ENCODE results near the gene OPA1. TPM values are rescaled to one million over a fixed set of nuclear protein-coding genes. Genes with fewer than 3 reads are reported as not detected.

The OPA1 gene
- polyA plus RNA-seq, 1 donor: 45.5 TPM

DNA sequence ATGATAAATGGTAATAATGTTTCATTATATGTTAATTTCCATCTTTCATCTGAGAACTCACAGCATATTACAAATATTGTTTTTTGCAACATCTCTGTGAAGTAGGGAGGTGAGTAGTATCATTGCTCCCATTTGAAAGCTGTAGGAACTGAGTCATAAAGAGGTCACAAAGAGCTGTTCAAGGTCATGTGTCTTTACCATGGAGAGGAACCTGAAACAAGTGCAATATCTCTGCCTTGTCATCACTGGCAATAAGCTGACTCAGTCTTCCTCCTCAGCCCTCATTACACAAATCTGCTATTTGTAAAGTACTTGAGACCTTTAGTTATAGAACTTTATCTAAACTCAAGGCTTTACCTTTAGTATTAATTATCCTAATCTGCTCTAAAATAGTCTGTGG, 33.9 kb upstream of the OPA1 start:
- Histone ChIP-seq H3K4me1 (ENCODE audit: control insufficient read depth, insufficient read depth, low read length) (peaks cover 5% of the 10 kb centered on the region), H3K36me3 (ENCODE audit: control insufficient read depth, insufficient read depth, low read length) (no peaks in the 10 kb centered on the region), H3K9me3 (ENCODE audit: control insufficient read depth, low read depth, low read length) (no peaks in the 10 kb centered on the region), H3K27ac (ENCODE audit: low read length) (no peak overlapping the region), H3K4me3 (ENCODE audit: low read length) (no peak overlapping the region), H3K27me3 (ENCODE audit: control insufficient read depth, insufficient read depth, low read length) (no peaks in the 10 kb centered on the region)
- DNase-seq: no peak

DNA sequence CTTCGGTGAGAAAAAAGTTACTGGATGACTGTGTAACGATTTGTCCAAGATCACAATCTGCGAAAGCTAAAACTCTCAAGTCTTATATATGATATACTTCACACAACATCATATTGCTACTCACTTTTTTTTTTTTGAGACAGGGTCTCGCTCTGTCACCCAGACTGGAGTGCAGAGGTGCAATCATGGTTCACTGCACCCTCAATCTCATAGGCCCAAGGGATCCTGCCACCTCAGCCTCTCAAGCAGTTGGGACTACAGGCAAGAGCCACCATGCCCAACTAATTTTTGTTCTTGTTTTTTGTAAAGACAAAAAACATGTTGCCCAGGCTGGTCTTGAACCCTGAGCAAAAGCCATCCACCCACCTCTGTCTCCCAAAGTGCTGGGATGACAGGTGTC, 32.9 kb upstream of the OPA1 start:
- H3K9me3 ChIP-seq (ENCODE audit: control insufficient read depth, low read depth, low read length): no peaks in the 10 kb centered on the region
- H3K4me3 ChIP-seq (ENCODE audit: low read length): no peak overlapping the region
- no peak overlapping the region for H3K27ac ChIP-seq (ENCODE audit: low read length)
- H3K27me3 ChIP-seq (ENCODE audit: control insufficient read depth, insufficient read depth, low read length): no peaks in the 10 kb centered on the region
- no peaks in the 10 kb centered on the region for H3K36me3 ChIP-seq (ENCODE audit: control insufficient read depth, insufficient read depth, low read length)
- DNase-seq: no peak
- WGBS (ENCODE audit: insufficient coverage, low lambda C conversion rate): 100% methylated on average over 1 of the region's 4 CpGs
- peaks cover 5% of the 10 kb centered on the region for H3K4me1 ChIP-seq (ENCODE audit: control insufficient read depth, insufficient read depth, low read length)

DNA sequence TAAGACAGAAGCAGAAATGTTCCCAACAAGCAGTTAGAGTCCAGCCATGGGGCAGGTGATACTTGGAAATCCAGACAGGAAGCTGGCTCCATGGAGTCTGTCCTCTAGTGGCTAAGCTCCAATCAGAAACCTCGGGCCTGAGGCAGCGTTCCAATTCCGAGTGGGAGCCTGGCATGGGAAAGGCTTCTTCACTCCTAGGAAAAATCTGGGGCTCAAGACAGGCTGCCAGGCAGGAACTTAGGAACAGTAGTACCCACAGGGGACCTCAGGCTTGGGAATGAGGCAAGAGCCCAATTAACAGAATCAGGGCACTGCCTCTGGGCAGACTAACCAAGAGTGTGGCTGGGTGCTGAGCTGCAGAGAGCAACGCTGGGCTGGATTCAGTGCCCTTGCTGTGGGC, 32.1 kb upstream of the OPA1 start:
- no CpG with 5 or more reads among the region's 4 CpGs for WGBS (ENCODE audit: insufficient coverage, low lambda C conversion rate)
- no peaks in the 10 kb centered on the region for H3K36me3 ChIP-seq (ENCODE audit: control insufficient read depth, insufficient read depth, low read length)
- no peak for DNase-seq
- H3K4me1 ChIP-seq (ENCODE audit: control insufficient read depth, insufficient read depth, low read length): peaks cover 5% of the 10 kb centered on the region
- no peaks in the 10 kb centered on the region for H3K27me3 ChIP-seq (ENCODE audit: control insufficient read depth, insufficient read depth, low read length)
- no peak overlapping the region for H3K27ac ChIP-seq (ENCODE audit: low read length)
- no peak overlapping the region for H3K4me3 ChIP-seq (ENCODE audit: low read length)
- no peaks in the 10 kb centered on the region for H3K9me3 ChIP-seq (ENCODE audit: control insufficient read depth, low read depth, low read length)

DNA sequence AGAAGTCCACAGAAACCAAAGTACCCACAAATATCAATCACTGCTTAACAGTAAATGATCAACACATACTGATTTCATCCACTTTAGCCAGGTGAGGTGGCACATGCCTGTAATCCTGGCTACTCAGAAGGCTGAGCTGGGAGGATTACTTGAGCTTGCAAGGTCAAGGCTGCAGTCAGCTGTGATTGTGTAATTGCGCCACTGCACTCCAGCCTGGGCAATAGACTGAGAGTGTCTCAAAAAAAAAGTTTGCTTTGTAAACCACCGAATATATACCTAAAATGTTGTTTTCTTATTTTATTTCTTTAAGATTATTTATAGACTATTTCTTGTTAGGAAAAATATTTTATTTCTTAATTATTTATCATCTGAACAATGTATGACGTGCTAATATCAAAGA, 29.6 kb upstream of the OPA1 start:
- 83% methylated on average over 2 of the region's 3 CpGs for WGBS (ENCODE audit: insufficient coverage, low lambda C conversion rate)
- Histone ChIP-seq H3K4me1 (ENCODE audit: control insufficient read depth, insufficient read depth, low read length) (no peaks in the 10 kb centered on the region), H3K27me3 (ENCODE audit: control insufficient read depth, insufficient read depth, low read length) (no peaks in the 10 kb centered on the region), H3K36me3 (ENCODE audit: control insufficient read depth, insufficient read depth, low read length) (no peaks in the 10 kb centered on the region), H3K4me3 (ENCODE audit: low read length) (no peak overlapping the region), H3K9me3 (ENCODE audit: control insufficient read depth, low read depth, low read length) (no peaks in the 10 kb centered on the region), H3K27ac (ENCODE audit: low read length) (peak overlapping the region; percentile 53)
- peak; percentile 64 to 68 for DNase-seq

DNA sequence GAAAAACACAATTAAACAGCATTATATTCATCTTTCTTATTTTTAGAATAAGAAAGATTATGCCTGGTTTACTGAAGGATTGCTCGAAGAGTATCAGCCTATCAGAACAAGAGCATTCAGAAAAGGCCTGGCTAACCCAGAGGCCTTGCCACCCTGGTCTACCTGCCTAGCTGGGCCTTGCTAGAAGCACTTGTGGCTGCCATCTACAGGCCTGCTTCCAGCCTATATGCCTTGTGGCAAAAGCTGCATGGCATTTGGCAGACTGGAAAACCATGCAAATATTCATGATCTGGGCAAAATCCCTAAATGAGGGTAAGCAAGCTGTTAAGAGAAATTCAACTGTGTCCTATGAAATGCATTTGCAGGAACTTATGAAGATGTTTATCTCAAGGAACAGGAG, 29.0 kb upstream of the OPA1 start:
- peak overlapping the region; percentile 53 for H3K27ac ChIP-seq (ENCODE audit: low read length)
- DNase-seq: peak in 1 of 2 donors; percentile 27
- H3K9me3 ChIP-seq (ENCODE audit: control insufficient read depth, low read depth, low read length): no peaks in the 10 kb centered on the region
- H3K4me3 ChIP-seq (ENCODE audit: low read length): no peak overlapping the region
- H3K27me3 ChIP-seq (ENCODE audit: control insufficient read depth, insufficient read depth, low read length): no peaks in the 10 kb centered on the region
- WGBS (ENCODE audit: insufficient coverage, low lambda C conversion rate): no CpG with 5 or more reads among the region's 1 CpG
- H3K4me1 ChIP-seq (ENCODE audit: control insufficient read depth, insufficient read depth, low read length): no peaks in the 10 kb centered on the region
- H3K36me3 ChIP-seq (ENCODE audit: control insufficient read depth, insufficient read depth, low read length): no peaks in the 10 kb centered on the region

DNA sequence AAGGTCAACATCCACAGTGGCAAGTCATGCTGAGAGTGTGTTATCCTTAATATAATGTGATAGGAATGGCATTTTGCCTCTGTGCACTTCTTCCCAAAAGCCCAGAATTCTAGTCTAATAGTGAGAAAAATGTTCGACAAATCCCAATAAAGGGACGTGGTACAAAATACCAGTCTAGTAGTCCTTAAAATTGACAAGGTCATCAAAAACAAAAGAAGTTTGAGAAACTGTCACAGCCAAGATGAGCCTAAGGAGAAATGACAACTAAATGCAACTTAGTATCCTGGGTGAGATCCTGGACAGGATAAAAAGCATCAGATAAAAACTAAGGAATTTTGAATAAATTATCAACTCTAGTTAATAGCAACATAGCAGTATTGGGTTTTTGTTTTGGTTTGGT, 23.9 kb upstream of the OPA1 start:
- 92% methylated on average over 2 of the region's 2 CpGs for WGBS (ENCODE audit: insufficient coverage, low lambda C conversion rate)
- no peaks in the 10 kb centered on the region for H3K27me3 ChIP-seq (ENCODE audit: control insufficient read depth, insufficient read depth, low read length)
- no peaks in the 10 kb centered on the region for H3K9me3 ChIP-seq (ENCODE audit: control insufficient read depth, low read depth, low read length)
- no peaks in the 10 kb centered on the region for H3K4me1 ChIP-seq (ENCODE audit: control insufficient read depth, insufficient read depth, low read length)
- no peak overlapping the region for H3K4me3 ChIP-seq (ENCODE audit: low read length)
- DNase-seq: no peak
- H3K36me3 ChIP-seq (ENCODE audit: control insufficient read depth, insufficient read depth, low read length): no peaks in the 10 kb centered on the region
- H3K27ac ChIP-seq (ENCODE audit: low read length): no peak overlapping the region

DNA sequence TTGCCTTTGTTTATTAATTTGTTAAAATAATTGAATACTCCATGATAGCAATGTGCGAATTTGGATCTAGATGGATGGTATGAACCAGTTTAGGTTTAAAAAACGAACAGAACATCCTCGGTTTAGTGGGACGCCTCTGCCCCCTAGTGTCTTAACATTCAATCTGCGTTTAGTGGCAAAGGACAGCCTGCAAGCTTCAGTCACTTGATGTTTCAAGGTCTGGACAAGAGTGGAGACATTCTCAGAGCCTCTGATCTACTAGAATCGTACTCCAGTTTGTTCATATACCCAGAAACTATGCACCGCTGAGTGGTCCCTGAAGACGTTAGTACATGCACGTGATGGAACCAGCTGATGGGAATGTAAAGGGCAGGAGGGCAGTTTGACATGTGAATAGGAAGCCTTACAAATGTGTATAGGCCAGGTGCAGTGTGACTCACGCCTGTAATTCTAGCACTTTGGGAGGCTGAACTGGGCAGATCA, 20.5 kb upstream of the OPA1 start:
- no peaks in the 10 kb centered on the region for H3K27me3 ChIP-seq (ENCODE audit: control insufficient read depth, insufficient read depth, low read length)
- peak; percentile 33 to 61 for DNase-seq
- H3K36me3 ChIP-seq (ENCODE audit: control insufficient read depth, insufficient read depth, low read length): no peaks in the 10 kb centered on the region
- no peaks in the 10 kb centered on the region for H3K9me3 ChIP-seq (ENCODE audit: control insufficient read depth, low read depth, low read length)
- WGBS (ENCODE audit: insufficient coverage, low lambda C conversion rate): no CpG with 5 or more reads among the region's 10 CpGs
- H3K27ac ChIP-seq (ENCODE audit: low read length): no peak overlapping the region
- no peaks in the 10 kb centered on the region for H3K4me1 ChIP-seq (ENCODE audit: control insufficient read depth, insufficient read depth, low read length)
- H3K4me3 ChIP-seq (ENCODE audit: low read length): no peak overlapping the region

DNA sequence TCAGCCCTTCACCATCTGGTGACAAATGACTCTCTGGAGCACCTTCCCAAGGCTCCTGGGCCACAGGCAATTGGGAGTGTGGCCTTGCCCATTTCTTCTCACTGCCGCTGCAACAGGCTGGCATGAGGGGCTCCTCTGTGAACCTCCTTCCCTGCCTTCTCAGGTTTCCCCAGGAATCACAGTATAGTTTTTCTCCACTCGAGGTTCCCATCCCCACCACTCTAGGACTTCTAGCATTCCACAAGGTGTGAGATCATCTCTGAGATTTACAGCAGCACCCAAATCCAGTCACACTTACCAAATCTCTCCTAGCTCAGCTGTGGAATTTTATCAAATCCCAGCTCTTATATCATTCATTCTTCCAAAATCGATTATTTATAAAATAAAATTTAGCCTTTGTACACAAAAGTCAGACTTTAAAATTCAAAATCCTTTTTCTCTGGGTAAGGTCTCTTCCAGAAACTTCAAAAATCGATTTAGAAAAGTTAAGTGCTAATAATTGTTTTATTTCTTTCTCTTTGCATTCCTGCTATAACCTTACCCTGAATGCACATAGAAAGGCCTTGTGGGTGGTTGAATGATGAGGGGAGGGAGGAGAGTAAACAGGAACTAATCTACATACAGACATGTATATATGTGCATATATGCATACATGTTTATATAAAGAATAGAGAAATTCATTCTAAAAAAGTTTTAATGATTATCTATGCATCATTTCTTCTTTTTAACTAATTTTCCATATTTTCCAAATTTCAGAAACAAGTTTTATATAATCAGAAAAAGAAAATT, 19.4 kb upstream of the OPA1 start:
- H3K36me3 ChIP-seq (ENCODE audit: control insufficient read depth, insufficient read depth, low read length): no peaks in the 10 kb centered on the region
- WGBS (ENCODE audit: insufficient coverage, low lambda C conversion rate): 92% methylated on average over 2 of the region's 4 CpGs
- H3K9me3 ChIP-seq (ENCODE audit: control insufficient read depth, low read depth, low read length): no peaks in the 10 kb centered on the region
- H3K27ac ChIP-seq (ENCODE audit: low read length): no peak overlapping the region
- H3K4me1 ChIP-seq (ENCODE audit: control insufficient read depth, insufficient read depth, low read length): no peaks in the 10 kb centered on the region
- no peak overlapping the region for H3K4me3 ChIP-seq (ENCODE audit: low read length)
- DNase-seq: no peak
- no peaks in the 10 kb centered on the region for H3K27me3 ChIP-seq (ENCODE audit: control insufficient read depth, insufficient read depth, low read length)

DNA sequence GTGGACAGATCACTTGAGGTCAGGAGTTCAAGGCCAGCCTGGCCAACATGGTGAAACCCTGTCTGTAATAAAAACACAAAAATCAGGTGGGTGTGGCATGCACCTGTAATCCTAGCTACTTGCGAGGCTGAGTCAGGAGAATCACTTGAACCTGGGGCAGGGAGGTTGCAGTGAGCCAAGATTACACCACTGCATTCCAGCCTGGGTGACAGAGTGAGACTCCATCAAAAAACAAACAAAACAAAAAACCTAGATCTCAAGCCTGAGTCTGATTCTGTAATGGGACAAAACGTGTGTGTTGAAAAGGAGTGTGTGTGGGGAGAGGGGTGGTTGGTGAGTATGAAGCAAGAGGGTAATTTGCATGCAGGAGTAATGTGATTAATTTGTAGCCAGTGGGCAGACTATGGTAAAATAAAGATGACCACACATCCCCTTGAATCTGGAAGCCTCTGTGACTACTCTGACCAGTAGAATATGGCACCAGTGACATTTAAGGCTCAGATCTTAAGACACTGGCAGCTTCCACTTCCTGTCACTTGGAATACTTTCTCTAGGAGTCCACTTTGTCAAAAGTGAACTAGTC, 18.4 kb upstream of the OPA1 start:
- H3K27me3 ChIP-seq (ENCODE audit: control insufficient read depth, insufficient read depth, low read length): no peaks in the 10 kb centered on the region

DNA sequence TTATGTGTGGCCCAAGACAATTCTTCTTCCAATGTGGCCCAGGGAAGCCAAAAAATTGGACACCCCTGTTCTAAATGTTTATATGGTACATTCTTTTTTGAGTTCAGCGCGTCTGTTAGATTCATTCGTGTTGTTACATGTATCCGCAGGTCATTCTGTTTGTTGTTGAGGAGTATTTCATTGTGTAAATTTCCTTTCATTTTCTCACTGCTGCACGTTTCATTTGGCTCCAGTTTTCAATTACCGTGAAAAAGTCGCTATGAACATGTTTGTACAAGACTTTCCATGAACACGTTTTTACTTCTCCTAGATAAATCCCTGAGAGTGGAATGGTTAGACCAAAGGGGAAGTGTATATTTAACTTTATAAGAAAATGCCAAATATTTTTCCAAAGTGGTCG, 7.5 kb upstream of the OPA1 start:
- Histone ChIP-seq H3K4me1 (ENCODE audit: control insufficient read depth, insufficient read depth, low read length) (no peaks in the 10 kb centered on the region), H3K27me3 (ENCODE audit: control insufficient read depth, insufficient read depth, low read length) (no peaks in the 10 kb centered on the region), H3K27ac (ENCODE audit: low read length) (no peak overlapping the region), H3K9me3 (ENCODE audit: control insufficient read depth, low read depth, low read length) (no peaks in the 10 kb centered on the region), H3K4me3 (ENCODE audit: low read length) (no peak overlapping the region), H3K36me3 (ENCODE audit: control insufficient read depth, insufficient read depth, low read length) (no peaks in the 10 kb centered on the region)
- 86% methylated on average over 8 of the region's 9 CpGs for WGBS (ENCODE audit: insufficient coverage, low lambda C conversion rate)
- DNase-seq: no peak

More for the DNA sequence above, 18.4 kb upstream of the OPA1 start:
- DNase-seq: no peak
- no peaks in the 10 kb centered on the region for H3K4me1 ChIP-seq (ENCODE audit: control insufficient read depth, insufficient read depth, low read length)
- H3K27ac ChIP-seq (ENCODE audit: low read length): no peak overlapping the region
- WGBS (ENCODE audit: insufficient coverage, low lambda C conversion rate): 71% methylated on average over 1 of the region's 2 CpGs
- H3K9me3 ChIP-seq (ENCODE audit: control insufficient read depth, low read depth, low read length): no peaks in the 10 kb centered on the region
- no peak overlapping the region for H3K4me3 ChIP-seq (ENCODE audit: low read length)
- H3K36me3 ChIP-seq (ENCODE audit: control insufficient read depth, insufficient read depth, low read length): no peaks in the 10 kb centered on the region

DNA sequence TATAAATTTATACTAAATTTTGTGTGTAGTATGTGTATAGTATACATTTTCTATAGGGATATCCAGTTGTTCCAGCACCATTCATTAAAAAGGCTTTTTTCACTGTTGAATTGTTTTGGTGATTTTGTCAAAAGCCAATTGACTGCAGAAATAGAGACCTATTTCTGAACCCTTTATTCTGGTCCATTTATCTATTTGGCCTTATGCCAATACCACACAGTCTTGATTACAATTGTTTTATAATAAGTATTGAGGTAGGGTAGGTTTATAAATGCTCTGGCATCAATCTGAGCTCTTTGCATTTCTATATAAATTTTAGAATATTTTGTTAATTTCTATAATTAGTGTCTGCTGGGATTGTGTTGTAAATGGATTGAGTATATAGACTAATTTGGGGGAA, 6.5 kb upstream of the OPA1 start:
- H3K36me3 ChIP-seq (ENCODE audit: control insufficient read depth, insufficient read depth, low read length): no peaks in the 10 kb centered on the region
- DNase-seq: no peak
- H3K4me1 ChIP-seq (ENCODE audit: control insufficient read depth, insufficient read depth, low read length): no peaks in the 10 kb centered on the region
- no peaks in the 10 kb centered on the region for H3K27me3 ChIP-seq (ENCODE audit: control insufficient read depth, insufficient read depth, low read length)
- no peak overlapping the region for H3K27ac ChIP-seq (ENCODE audit: low read length)
- no peak overlapping the region for H3K4me3 ChIP-seq (ENCODE audit: low read length)
- H3K9me3 ChIP-seq (ENCODE audit: control insufficient read depth, low read depth, low read length): no peaks in the 10 kb centered on the region

Measured in large intestine (tissue), 3 donors.